ENCODE results near the gene KDM5C. TPM values are rescaled to one million over a fixed set of nuclear protein-coding genes. Genes with fewer than 3 reads are reported as not detected.

Gene KDM5C
- total RNA-seq, result 100 to 1,000 TPM in 3 of 4 donors, 10 to 100 TPM in 1; 66.3 to 184 (median 127) TPM

- peak within 1 kb of the TSS; percentile 78 to 96 for H3K4me3 ChIP-seq
- H3K4me1 ChIP-seq, result peaks cover 0 to 22% of the 10 kb centered on the region in 2 donors
- intact Hi-C loops (cut with DNase I; ENCODE audit: low total_unique reads), result no loop called here
- no peaks in the 10 kb centered on the region for H3K27me3 ChIP-seq
- peak; percentile 91 to 96 for DNase-seq
- H3K9me3 ChIP-seq, result no peaks in the 10 kb centered on the region
- no peaks in the 10 kb centered on the region for H3K36me3 ChIP-seq
- H3K27ac ChIP-seq, result peak within 1 kb of the TSS; percentile 87 to 88
- no peak for TF ChIP-seq CTCF (IDR thresholded peaks at IDR 0.05)
- TF ChIP-seq POLR2A (IDR thresholded peaks at IDR 0.05), result peak; percentile 9 to 49
Measured at GRCh38 chrX:53224860-53225797, at the start of gene KDM5C. Gene KDM5C, minus strand, starts transcription at chrX:53225207. Its CDS starts 318 bp downstream, at chrX:53224889.

- Histone ChIP-seq H3K27me3 (no peaks in the 10 kb centered on the region), H3K36me3 (no peaks in the 10 kb centered on the region), H3K4me1 (no peaks in the 10 kb centered on the region), H3K27ac (no peak overlapping the region), H3K4me3 (no peak overlapping the region), H3K9me3 (no peaks in the 10 kb centered on the region)
- intact Hi-C loops (cut with DNase I; ENCODE audit: low total_unique reads), result no loop called here
- DNase-seq, result no peak
- TF ChIP-seq POLR2A (IDR thresholded peaks at IDR 0.05), result no peak
- TF ChIP-seq CTCF (IDR thresholded peaks at IDR 0.05), result no peak
Measured at GRCh38 chrX:53272808-53273337, 47.9 kb upstream of the KDM5C start.

- intact Hi-C loops (cut with DNase I; ENCODE audit: low total_unique reads), result no loop called here
- Histone ChIP-seq H3K27ac (no peak overlapping the region), H3K9me3 (no peaks in the 10 kb centered on the region), H3K27me3 (no peaks in the 10 kb centered on the region), H3K4me3 (no peak overlapping the region), H3K36me3 (no peaks in the 10 kb centered on the region), H3K4me1 (no peaks in the 10 kb centered on the region)
- TF ChIP-seq CTCF (IDR thresholded peaks at IDR 0.05), result no peak
- no peak for DNase-seq
Measured at GRCh38 chrX:53269536-53270107, 44.6 kb upstream of the KDM5C start.

GRCh38 chrX:53268173-53268572 is 43.2 kb upstream of the KDM5C start:
- no peak for DNase-seq
- Histone ChIP-seq H3K27me3 (no peaks in the 10 kb centered on the region), H3K36me3 (no peaks in the 10 kb centered on the region), H3K4me3 (no peak overlapping the region), H3K27ac (no peak overlapping the region), H3K9me3 (no peaks in the 10 kb centered on the region), H3K4me1 (no peaks in the 10 kb centered on the region)
- intact Hi-C loops (cut with DNase I; ENCODE audit: low total_unique reads), result no loop called here
- no peak for TF ChIP-seq CTCF (IDR thresholded peaks at IDR 0.05)
- no peak for TF ChIP-seq POLR2A (IDR thresholded peaks at IDR 0.05)

GRCh38 chrX:53266914-53267313 is 41.9 kb upstream of the KDM5C start:
- Histone ChIP-seq H3K4me3 (no peak overlapping the region), H3K27ac (no peak overlapping the region), H3K4me1 (no peaks in the 10 kb centered on the region), H3K27me3 (no peaks in the 10 kb centered on the region), H3K9me3 (no peaks in the 10 kb centered on the region), H3K36me3 (no peaks in the 10 kb centered on the region)
- intact Hi-C loops (cut with DNase I; ENCODE audit: low total_unique reads), result no loop called here
- no peak for DNase-seq
- no peak for TF ChIP-seq POLR2A (IDR thresholded peaks at IDR 0.05)
